ENCODE results near the gene LRRC71. TPM values are rescaled to one million over a fixed set of nuclear protein-coding genes. Genes with fewer than 3 reads are reported as not detected.

Gene LRRC71
- total RNA-seq, 1 donor from 2014 or later, result not detected

DNA sequence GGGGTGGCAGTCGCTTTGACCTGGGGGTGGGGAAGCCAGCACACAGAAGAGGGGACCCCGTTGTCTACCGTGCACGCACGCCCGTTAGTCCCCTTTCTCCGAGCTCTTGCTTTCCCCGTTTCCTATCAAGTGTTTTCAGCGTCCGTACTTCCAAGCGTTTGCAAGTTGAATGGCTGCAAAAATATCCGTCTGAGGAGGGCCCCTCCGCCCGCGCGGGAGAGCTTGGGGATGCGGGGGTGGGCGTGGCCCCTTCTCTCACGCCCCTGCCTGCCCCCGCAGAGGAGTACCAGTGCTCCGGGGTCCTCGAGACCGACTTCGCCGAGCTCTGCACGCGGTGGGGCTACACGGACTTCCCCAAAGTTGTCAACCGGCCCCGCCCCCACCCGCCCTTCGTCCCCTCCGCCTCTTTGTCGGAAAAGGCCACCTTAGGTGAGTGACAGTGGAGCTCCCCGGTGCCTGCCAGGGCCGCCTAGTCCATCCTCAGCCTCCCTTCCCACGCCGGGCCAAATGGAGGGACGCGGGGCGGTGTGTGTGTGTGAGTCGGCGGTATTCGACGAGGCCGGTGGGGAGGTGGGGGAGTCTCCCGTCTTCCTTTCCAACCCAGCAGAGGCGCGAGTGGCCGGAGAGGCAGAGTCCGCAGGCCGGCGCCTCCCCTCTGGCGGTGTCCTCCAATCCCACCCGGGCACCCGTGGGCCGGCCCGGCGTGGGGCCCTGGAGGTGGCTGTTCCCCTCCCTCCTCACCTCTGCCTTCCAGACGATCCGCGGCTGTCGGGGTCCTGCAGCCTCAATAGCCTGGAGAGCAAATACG, 3.4 kb downstream of the LRRC71 start:
- peaks cover 17% of the 10 kb centered on the region for H3K4me1 ChIP-seq
- Mint-ChIP-seq H3K27ac (no peak overlapping the region), H3K4me1 (peaks cover 17% of the 10 kb centered on the region), H3K36me3 (no peaks in the 10 kb centered on the region), H3K9me3 (peaks cover 9% of the 10 kb centered on the region), H3K27me3 (ENCODE audit: insufficient read depth, low read depth) (peaks cover 88% of the 10 kb centered on the region), H3K4me3 (peak overlapping the region; percentile 68)
- H3K4me2 ChIP-seq, result peak overlapping the region; percentile 63
- peak; percentile 52 for DNase-seq (ENCODE audit: low spot score)
- H3K27ac ChIP-seq, result no peak overlapping the region
- H3K4me3 ChIP-seq, result peak overlapping the region; percentile 35
- H2AFZ ChIP-seq (replicated peaks), result no peak overlapping the region
- H3F3A ChIP-seq (ENCODE audit: low read depth), result no peaks in the 10 kb centered on the region
- H3K9ac ChIP-seq, result no peak overlapping the region
- TF ChIP-seq EZH2 (IDR thresholded peaks at IDR 0.05), result peak; percentile 89
- TF ChIP-seq, protein P1, sequence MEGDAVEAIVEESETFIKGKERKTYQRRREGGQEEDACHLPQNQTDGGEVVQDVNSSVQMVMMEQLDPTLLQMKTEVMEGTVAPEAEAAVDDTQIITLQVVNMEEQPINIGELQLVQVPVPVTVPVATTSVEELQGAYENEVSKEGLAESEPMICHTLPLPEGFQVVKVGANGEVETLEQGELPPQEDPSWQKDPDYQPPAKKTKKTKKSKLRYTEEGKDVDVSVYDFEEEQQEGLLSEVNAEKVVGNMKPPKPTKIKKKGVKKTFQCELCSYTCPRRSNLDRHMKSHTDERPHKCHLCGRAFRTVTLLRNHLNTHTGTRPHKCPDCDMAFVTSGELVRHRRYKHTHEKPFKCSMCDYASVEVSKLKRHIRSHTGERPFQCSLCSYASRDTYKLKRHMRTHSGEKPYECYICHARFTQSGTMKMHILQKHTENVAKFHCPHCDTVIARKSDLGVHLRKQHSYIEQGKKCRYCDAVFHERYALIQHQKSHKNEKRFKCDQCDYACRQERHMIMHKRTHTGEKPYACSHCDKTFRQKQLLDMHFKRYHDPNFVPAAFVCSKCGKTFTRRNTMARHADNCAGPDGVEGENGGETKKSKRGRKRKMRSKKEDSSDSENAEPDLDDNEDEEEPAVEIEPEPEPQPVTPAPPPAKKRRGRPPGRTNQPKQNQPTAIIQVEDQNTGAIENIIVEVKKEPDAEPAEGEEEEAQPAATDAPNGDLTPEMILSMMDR (IDR thresholded peaks at IDR 0.05), result no peak
- TF ChIP-seq EZH2phosphoT487 (IDR thresholded peaks at IDR 0.05), result peak; percentile 91
- no peaks in the 10 kb centered on the region for H3K36me3 ChIP-seq
- H3K79me2 ChIP-seq (ENCODE audit: low read depth), result no peaks in the 10 kb centered on the region
- H3K27me3 ChIP-seq, result peaks cover 100% of the 10 kb centered on the region
- H3K9me3 ChIP-seq (ENCODE audit: low read depth), result no peaks in the 10 kb centered on the region
- H4K20me1 ChIP-seq (ENCODE audit: low read depth), result peaks cover 28% of the 10 kb centered on the region

DNA sequence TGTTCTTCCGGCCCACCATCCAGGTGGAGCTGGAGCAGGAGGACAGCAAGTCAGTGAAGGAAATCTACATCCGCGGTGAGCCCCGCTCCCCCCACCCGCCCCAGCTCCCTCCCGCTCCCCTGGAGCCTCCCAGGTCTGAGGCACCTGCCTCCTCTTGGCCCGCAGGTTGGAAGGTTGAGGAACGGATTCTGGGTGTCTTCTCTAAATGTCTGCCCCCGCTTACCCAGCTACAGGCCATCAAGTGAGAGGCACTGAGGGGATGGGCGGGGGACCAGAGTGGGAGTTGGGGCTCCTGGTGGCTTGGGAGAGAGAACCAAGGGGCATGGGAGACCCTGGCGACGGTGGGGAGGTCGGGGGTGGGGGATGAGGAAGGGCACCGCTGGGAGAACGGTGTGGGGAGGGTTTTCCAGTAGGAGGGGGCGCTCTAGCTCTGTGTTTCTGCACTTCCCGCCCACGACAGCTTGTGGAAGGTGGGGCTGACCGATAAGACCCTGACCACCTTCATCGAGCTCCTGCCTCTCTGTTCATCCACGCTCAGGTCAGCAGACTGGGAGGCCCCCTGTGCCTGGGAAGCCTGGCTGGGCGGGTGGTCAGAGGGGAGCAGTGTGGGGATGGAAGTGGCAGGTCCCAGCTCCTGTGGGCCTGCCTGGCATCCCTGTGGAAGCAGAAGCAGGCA, 4.2 kb downstream of the LRRC71 start:
- DNase-seq (ENCODE audit: low spot score), result no peak
- Mint-ChIP-seq H3K27ac (no peak overlapping the region), H3K4me3 (no peak overlapping the region)

DNA sequence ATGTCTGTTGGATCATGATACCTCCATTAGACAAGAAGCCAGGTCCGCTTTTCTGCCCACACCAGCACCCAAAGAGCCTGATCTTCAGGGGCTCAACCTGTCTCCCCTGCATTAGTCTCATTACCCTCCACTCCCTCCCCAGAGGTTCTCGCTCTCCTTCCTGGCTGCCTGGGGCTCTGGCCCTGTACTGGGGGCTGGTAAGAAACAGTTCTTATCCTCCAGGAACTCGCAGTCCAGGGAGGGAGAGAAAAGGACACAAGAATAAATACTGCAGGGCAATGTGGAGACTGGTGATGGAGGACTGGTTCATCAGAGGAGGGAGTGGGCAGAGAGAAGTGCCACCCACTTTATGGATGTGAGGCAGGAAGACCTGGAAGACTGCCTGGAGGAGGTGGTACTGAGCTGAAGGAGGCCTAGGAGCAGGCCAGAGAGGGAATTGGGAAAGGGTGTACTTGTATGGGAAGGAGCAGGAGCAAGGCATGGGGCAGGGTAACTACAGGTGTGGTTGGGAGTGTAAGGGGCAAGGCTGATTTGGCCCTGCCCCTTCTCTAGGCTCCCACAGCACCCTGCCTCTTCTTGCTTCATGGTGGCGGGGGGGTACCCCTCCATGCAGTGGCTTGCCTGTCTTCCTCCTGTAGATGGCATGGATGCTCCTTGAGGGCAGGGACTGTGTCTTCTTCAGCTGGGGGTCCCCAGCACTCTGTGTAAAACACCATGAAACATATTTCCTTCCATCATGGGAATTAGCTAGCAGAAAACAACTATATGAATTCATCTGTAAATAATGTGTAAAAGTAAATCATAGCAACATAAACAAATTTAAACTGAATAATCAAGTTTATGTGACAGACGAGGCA, 5.0 kb downstream of the LRRC71 start:
- peaks cover 9% of the 10 kb centered on the region for H3K9me3 Mint-ChIP-seq
- no peaks in the 10 kb centered on the region for H3K79me2 ChIP-seq (ENCODE audit: low read depth)
- H3K4me2 ChIP-seq, result no peak overlapping the region
- H3K36me3 Mint-ChIP-seq, result no peaks in the 10 kb centered on the region
- no peak overlapping the region for H3K4me3 ChIP-seq
- DNase-seq (ENCODE audit: low spot score), result no peak
- H3K4me3 Mint-ChIP-seq, result peak overlapping the region; percentile 62
- H3K27me3 ChIP-seq, result peaks cover 100% of the 10 kb centered on the region
- no peak overlapping the region for H3K27ac Mint-ChIP-seq
- H2AFZ ChIP-seq (replicated peaks), result no peak overlapping the region
- no peak overlapping the region for H3K27ac ChIP-seq
- H3K4me1 Mint-ChIP-seq, result peaks cover 17% of the 10 kb centered on the region
- H4K20me1 ChIP-seq (ENCODE audit: low read depth), result peaks cover 28% of the 10 kb centered on the region
- H3K4me1 ChIP-seq, result peaks cover 17% of the 10 kb centered on the region
- H3F3A ChIP-seq (ENCODE audit: low read depth), result no peaks in the 10 kb centered on the region
- TF ChIP-seq EZH2phosphoT487 (IDR thresholded peaks at IDR 0.05) (no peak), EZH2 (IDR thresholded peaks at IDR 0.05) (no peak)
- TF ChIP-seq, protein P1 (IDR thresholded peaks at IDR 0.05), result no peak
- no peaks in the 10 kb centered on the region for H3K9me3 ChIP-seq (ENCODE audit: low read depth)
- H3K9ac ChIP-seq, result no peak overlapping the region
- no peaks in the 10 kb centered on the region for H3K36me3 ChIP-seq
- peaks cover 82% of the 10 kb centered on the region for H3K27me3 Mint-ChIP-seq (ENCODE audit: insufficient read depth, low read depth)

More for the DNA sequence above, 4.2 kb downstream of the LRRC71 start:
- peaks cover 17% of the 10 kb centered on the region for H3K4me1 ChIP-seq
- no peaks in the 10 kb centered on the region for H3K36me3 Mint-ChIP-seq
- no peak overlapping the region for H2AFZ ChIP-seq (replicated peaks)
- H3K4me1 Mint-ChIP-seq, result peaks cover 17% of the 10 kb centered on the region
- H3K79me2 ChIP-seq (ENCODE audit: low read depth), result no peaks in the 10 kb centered on the region
- H3K9me3 Mint-ChIP-seq, result peaks cover 9% of the 10 kb centered on the region
- peak overlapping the region; percentile 63 for H3K4me2 ChIP-seq
- H3K9ac ChIP-seq, result no peak overlapping the region
- H3K27me3 ChIP-seq, result peaks cover 100% of the 10 kb centered on the region
- no peaks in the 10 kb centered on the region for H3K9me3 ChIP-seq (ENCODE audit: low read depth)
- H3K4me3 ChIP-seq, result peak overlapping the region; percentile 35
- H3K27me3 Mint-ChIP-seq (ENCODE audit: insufficient read depth, low read depth), result peaks cover 85% of the 10 kb centered on the region
- TF ChIP-seq EZH2phosphoT487 (IDR thresholded peaks at IDR 0.05) (peak; percentile 92), EZH2 (IDR thresholded peaks at IDR 0.05) (peak; percentile 72)
- TF ChIP-seq, protein P1 (IDR thresholded peaks at IDR 0.05), result no peak
- H4K20me1 ChIP-seq (ENCODE audit: low read depth), result peaks cover 28% of the 10 kb centered on the region
- no peaks in the 10 kb centered on the region for H3F3A ChIP-seq (ENCODE audit: low read depth)
- H3K27ac ChIP-seq, result no peak overlapping the region
- no peaks in the 10 kb centered on the region for H3K36me3 ChIP-seq
